ENCODE measurements around the gene BCL2. TPM values are rescaled to one million over a fixed set of nuclear protein-coding genes. Genes with fewer than 3 reads are reported as not detected.
"Not testable (repeated sequence)": the region's sequence is repeated elsewhere in the genome, so short reads cannot be mapped to it uniquely, and the experiment has no call there.

BCL2 gene
- total and polyA plus RNA-seq, 9 donors = 13.7 to 43.9 (median 35.7) TPM

- 7 to 11% (median 10%) methylated on average over 14 of the region's 14 CpGs for WGBS, 3 donors
- peak overlapping the region; percentile 41 to 76 for H3K27ac ChIP-seq
- TF ChIP-seq POLR2A (IDR thresholded peaks at IDR 0.05) (no peak), EP300 (IDR thresholded peaks at IDR 0.05) (no peak)
- TF ChIP-seq, protein P1, sequence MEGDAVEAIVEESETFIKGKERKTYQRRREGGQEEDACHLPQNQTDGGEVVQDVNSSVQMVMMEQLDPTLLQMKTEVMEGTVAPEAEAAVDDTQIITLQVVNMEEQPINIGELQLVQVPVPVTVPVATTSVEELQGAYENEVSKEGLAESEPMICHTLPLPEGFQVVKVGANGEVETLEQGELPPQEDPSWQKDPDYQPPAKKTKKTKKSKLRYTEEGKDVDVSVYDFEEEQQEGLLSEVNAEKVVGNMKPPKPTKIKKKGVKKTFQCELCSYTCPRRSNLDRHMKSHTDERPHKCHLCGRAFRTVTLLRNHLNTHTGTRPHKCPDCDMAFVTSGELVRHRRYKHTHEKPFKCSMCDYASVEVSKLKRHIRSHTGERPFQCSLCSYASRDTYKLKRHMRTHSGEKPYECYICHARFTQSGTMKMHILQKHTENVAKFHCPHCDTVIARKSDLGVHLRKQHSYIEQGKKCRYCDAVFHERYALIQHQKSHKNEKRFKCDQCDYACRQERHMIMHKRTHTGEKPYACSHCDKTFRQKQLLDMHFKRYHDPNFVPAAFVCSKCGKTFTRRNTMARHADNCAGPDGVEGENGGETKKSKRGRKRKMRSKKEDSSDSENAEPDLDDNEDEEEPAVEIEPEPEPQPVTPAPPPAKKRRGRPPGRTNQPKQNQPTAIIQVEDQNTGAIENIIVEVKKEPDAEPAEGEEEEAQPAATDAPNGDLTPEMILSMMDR (IDR thresholded peaks at IDR 0.05) = no peak
- H3K36me3 ChIP-seq = no peaks in the 10 kb centered on the region
- H3K4me3 ChIP-seq = peak overlapping the region; percentile 2
- H3K9me3 ChIP-seq = no peaks in the 10 kb centered on the region
- no peaks in the 10 kb centered on the region for H3K27me3 ChIP-seq
- H3K4me1 ChIP-seq (ENCODE audit: insufficient read depth) = peaks cover 15% of the 10 kb centered on the region
- intact Hi-C loops (cut with DNase I) = loop anchor here in 1 of 4 donors (5.0 kb wide), 1 partner anchor 79 kb away; the partner anchor contains the start of gene BCL2
- peak in 2 of 5 donors; percentile 37 to 60 for DNase-seq
Measured at GRCh38 chr18:63237881-63238692, 81.5 kb downstream of the BCL2 start.

DNA sequence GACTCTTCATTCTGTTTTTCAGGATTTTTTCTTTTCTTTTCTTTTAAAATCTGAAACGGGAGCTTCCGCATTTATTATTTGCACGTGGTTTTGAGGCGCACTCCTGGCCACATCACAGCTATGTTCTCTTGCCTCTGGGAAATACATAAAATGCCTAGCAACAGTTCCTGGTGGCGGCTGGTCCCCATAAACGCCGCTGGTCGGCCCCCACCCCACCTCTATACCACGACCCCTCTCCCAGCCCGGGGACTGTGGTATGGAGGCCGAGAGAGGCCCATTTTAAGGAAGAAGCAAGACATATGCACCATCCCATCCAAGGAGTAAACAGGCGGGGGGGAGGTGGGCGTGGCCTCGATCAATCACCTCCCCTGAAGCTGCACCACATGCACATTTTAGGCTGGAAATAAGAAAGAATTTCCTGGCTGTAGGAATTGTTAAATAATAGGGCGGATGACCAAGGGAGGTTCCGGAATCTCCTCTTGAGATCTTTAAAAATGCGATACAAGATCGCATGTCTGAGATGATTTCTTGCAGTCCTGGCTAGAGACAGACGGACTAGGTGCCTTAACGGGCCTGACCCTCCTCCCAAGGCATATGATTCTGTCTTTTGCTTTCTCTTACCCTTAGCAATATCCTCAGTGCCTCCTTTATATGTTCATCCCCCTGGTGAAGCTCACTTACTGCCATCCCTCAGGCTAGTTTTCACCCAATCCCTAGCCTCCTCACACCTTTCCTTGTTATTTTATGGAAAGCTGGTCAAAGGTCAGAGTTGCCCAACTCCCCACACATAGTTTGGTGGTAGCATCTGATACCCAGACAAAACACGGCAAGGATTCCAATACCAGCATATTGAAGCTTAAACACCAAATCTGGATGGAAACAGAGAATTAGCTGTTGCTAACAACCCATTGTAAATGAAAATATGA is 82.4 kb downstream of the BCL2 start:
- DNase-seq = peak; percentile 29 to 56 (median 44)
- Histone ChIP-seq H3K4me1 (ENCODE audit: insufficient read depth) (peaks cover 15% of the 10 kb centered on the region), H3K9me3 (no peaks in the 10 kb centered on the region), H3K27me3 (no peaks in the 10 kb centered on the region), H3K36me3 (no peaks in the 10 kb centered on the region), H3K27ac (peak overlapping the region; percentile 41 to 76), H3K4me3 (peak overlapping the region; percentile 2)
- TF ChIP-seq, protein P1 (IDR thresholded peaks at IDR 0.05) = no peak
- TF ChIP-seq EP300 (IDR thresholded peaks at IDR 0.05) (no peak), POLR2A (IDR thresholded peaks at IDR 0.05) (no peak)
- intact Hi-C loops (cut with DNase I) = loop anchor here in 1 of 4 donors (5.0 kb wide), 1 partner anchor 80 kb away; the partner anchor contains the start of gene BCL2
- 76 to 78% (median 77%) methylated on average over 21 of the region's 21 CpGs for WGBS, 3 donors

- Histone ChIP-seq H3K36me3 (no peaks in the 10 kb centered on the region), H3K4me1 (ENCODE audit: insufficient read depth) (peaks cover 15% of the 10 kb centered on the region), H3K27me3 (no peaks in the 10 kb centered on the region), H3K9me3 (no peaks in the 10 kb centered on the region), H3K4me3 (no peak overlapping the region), H3K27ac (peak overlapping the region in 1 of 2 donors; percentile 76)
- intact Hi-C loops (cut with DNase I) = loop anchor here in 1 of 4 donors (5.0 kb wide), 1 partner anchor 81 kb away; the partner anchor contains the start of gene BCL2
- TF ChIP-seq POLR2A (IDR thresholded peaks at IDR 0.05) = no peak
- TF ChIP-seq EP300 (IDR thresholded peaks at IDR 0.05) = no peak
- TF ChIP-seq, protein P1 (IDR thresholded peaks at IDR 0.05) = no peak
- no peak for DNase-seq
- 89 to 96% (median 92%) methylated on average over 14 of the region's 14 CpGs for WGBS, 3 donors
Measured at GRCh38 chr18:63236406-63236805, 83.2 kb downstream of the BCL2 start.

GRCh38 chr18:63235920-63236319 is 83.6 kb downstream of the BCL2 start:
- 94 to 98% (median 95%) methylated on average over 4 of the region's 4 CpGs for WGBS, 3 donors
- H3K4me3 ChIP-seq, DNase-seq, H3K27ac ChIP-seq, H3K9me3 ChIP-seq, H3K36me3 ChIP-seq, H3K27me3 ChIP-seq: not testable (repeated sequence)
- intact Hi-C loops (cut with DNase I) = loop anchor here in 1 of 4 donors (5.0 kb wide), 1 partner anchor 81 kb away; the partner anchor contains the start of gene BCL2
- H3K4me1 ChIP-seq (ENCODE audit: insufficient read depth) = peaks cover 15% of the 10 kb centered on the region

Measured in ovary (tissue), 9 donors.